HTERT RPE-1 (cell line): Measurements from ENCODE around the gene THAP7.

Experiments used
- in situ Hi-C: fragments of 300-500 bp; cut with MboI; formaldehyde crosslinking; loops from 4 replicates; pipeline ENCODE4 v1.14.3; 2020; ENCODE audit warnings: low sequenced_read_pairs

Gene THAP7

DNA sequence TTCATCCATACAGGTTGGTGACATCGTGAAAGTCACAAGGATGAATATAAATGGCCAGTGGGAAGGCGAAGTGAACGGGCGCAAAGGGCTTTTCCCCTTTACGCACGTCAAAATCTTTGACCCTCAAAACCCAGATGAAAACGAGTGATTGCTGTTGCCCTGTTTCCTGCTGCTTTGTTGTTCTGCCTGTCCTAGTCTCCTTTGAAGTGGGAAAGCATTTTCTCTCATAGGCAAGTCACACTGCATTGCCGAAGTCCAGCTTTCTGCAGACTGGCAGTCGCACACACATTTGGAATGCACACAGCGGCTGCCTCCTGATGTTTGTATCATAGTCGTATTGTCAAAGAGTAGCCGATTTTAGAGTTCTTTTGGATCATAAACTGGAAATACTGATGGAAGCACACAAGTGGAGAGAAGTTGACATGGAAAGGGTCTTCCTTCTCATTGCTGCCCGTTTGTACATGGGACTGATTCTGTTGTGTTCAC lies 52.2 kb downstream of the THAP7 start:
- in situ Hi-C loops, result no loop called here
